NOMO-1 treated with DMSO at 0.1 percent for 48 hours (cell line): ENCODE data around the gene FADS2.

ENCODE experiments used
- DNase-seq: peaks from one replicate; lab custom pipeline; 2025; ENCODE audit not compliant: unreplicated experiment; lab: John Stamatoyannopoulos, UW

The FADS2 gene

GRCh38 chr11:61885784-61886580, 57.9 kb downstream of the FADS2 start:
- DNase-seq = no peak

- no peak for DNase-seq
Measured at GRCh38 chr11:61886643-61887042, 58.5 kb downstream of the FADS2 start.

- no peak for DNase-seq
Measured at GRCh38 chr11:61887839-61888494, 59.9 kb downstream of the FADS2 start.

- DNase-seq = no peak
Measured at GRCh38 chr11:61888590-61888989, 60.5 kb downstream of the FADS2 start.

GRCh38 chr11:61889831-61890230, 61.7 kb downstream of the FADS2 start:
- DNase-seq = no peak

GRCh38 chr11:61890529-61891330, 62.6 kb downstream of the FADS2 start:
- peak; percentile 33 for DNase-seq

GRCh38 chr11:61891331-61892084, 63.4 kb downstream of the FADS2 start, which contains the start of gene FADS3:
TSS of gene FADS3 (minus strand) at chr11:61891545. CDS start at chr11:61891381, 164 bp downstream.
- DNase-seq = peak; percentile 48

- DNase-seq = no peak
Measured at GRCh38 chr11:61892085-61892370, 63.9 kb downstream of the FADS2 start.

- DNase-seq = no peak
Measured at GRCh38 chr11:61893981-61894380, 65.9 kb downstream of the FADS2 start.

GRCh38 chr11:61895046-61895717, 67.1 kb downstream of the FADS2 start:
- DNase-seq = no peak

GRCh38 chr11:61895718-61896059, 67.6 kb downstream of the FADS2 start:
- no peak for DNase-seq

- no peak for DNase-seq
Measured at GRCh38 chr11:61896665-61897386, 68.7 kb downstream of the FADS2 start.

GRCh38 chr11:61897387-61898246, 69.5 kb downstream of the FADS2 start:
- DNase-seq = peak; percentile 61

GRCh38 chr11:61898247-61898582, 70.1 kb downstream of the FADS2 start:
- no peak for DNase-seq

GRCh38 chr11:61899146-61899841, 71.2 kb downstream of the FADS2 start:
- peak; percentile 76 for DNase-seq

GRCh38 chr11:61900251-61900650, 72.2 kb downstream of the FADS2 start:
- DNase-seq = no peak

- no peak for DNase-seq
Measured at GRCh38 chr11:61901397-61901796, 73.3 kb downstream of the FADS2 start.

- DNase-seq = no peak
Measured at GRCh38 chr11:61902313-61902712, 74.2 kb downstream of the FADS2 start.

GRCh38 chr11:61903845-61904244, 75.7 kb downstream of the FADS2 start:
- DNase-seq = no peak
